ENCODE results near the gene RFX5.
A peak's percentile ranks its signal among the peaks of the same experiment; 100 is the strongest.
"Not testable (repeated sequence)": the region's sequence is repeated elsewhere in the genome, so short reads cannot be mapped to it uniquely, and the experiment has no call there.

The RFX5 gene

GRCh38 chr1:151362308-151363155, 15.5 kb upstream of the RFX5 start:
- DNase-seq (ENCODE audit: low spot score): no peak

GRCh38 chr1:151361883-151362282, 14.8 kb upstream of the RFX5 start:
- no peak for DNase-seq (ENCODE audit: low spot score)

GRCh38 chr1:151356696-151357095, 9.6 kb upstream of the RFX5 start:
- DNase-seq (ENCODE audit: low spot score): no peak

- no peak for DNase-seq (ENCODE audit: low spot score)
These were observed 5.1 kb upstream of the RFX5 start for GRCh38 chr1:151352021-151352718.

GRCh38 chr1:151350323-151350722, 3.3 kb upstream of the RFX5 start:
- DNase-seq (ENCODE audit: low spot score): not testable (repeated sequence)

DNA sequence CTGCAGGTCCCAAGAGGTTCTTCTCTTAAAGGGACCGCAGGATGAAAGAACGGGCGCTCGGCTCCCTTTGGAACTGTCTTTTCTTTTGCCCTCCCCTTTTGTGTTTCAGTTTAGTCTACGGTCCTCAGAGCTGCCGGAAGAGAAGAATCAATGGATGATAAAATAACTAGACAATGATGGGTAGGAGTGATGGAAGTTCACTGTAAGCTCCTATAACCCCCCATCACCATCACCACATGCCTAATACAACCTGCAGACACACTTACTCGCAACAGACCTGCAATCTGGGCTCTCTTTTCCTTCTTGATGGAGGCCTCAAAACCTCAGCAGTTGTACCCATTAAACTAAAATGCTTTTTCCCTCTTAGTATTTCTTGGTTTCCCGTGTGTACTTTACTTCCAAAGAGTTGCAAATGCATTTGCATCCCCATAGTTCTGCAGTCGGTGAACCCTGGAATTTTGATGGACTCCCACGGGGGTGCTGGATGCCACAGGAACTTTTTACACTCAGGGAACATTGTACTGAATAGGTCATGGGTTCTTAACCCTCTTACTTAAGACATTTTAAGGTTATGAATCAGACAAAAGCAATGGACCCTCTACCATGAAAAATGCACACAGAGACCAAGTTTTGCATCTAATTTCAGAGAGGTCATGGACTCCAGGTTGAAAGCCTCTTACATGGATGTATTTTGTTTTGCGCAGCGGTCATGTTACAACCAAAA, 633 bp upstream of the RFX5 start:
- DNase-seq (ENCODE audit: low spot score): no peak

DNA sequence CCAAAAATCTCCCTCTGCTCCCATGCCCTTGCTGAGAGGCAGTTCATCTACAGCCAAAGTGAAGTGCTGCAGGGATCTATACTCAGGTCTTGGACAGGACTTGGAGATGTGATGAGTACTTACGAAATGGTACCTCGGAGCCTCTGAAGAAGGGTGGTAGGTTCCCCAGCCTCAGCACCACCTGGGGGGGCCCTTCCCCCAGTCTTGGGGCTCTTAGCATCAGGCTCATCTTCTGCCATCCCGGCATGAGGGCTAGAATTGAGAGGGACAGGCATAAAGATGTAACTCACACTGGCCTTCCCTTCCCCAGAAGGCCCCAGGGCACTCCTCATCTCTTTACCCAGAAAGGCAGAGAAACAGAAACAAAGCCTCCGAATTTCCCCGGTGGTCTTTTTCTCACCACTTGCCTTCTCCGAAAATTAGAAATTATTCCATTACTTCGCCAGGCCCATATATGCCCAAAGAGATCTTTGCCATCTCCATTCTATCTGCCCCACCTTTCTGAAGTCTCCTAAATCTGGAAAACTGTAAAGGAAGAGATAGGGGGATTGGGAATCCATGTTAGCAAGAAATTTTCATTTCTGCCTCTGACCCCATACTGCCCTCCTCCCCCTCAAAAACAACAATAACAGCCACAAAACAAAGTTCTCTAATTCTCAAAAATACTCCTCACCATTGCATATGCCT, 827 bp downstream of the RFX5 start:
- DNase-seq (ENCODE audit: low spot score): no peak

DNA sequence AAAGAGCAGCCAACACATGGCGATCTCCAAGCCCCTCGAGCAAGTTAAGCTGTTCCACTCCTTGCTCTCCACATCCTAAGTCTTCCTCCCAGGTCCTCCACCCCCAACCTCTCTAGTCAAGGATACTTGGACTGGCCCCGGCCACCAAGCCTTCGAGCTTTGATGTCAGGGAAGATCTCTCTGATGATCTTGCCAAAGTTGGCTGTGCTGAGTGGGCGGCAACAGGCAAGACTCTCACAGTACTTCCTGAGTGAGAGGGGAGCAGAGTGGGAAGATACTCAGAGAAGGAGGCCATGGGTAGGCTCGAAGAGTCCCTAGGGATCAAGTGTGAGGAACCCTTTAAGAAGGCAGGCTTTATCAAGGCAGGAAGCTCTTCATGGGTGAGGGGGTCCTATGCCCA, 2.8 kb downstream of the RFX5 start:
- no peak for DNase-seq (ENCODE audit: low spot score)

GRCh38 chr1:151343587-151343986, 3.5 kb downstream of the RFX5 start:
- DNase-seq (ENCODE audit: low spot score): no peak

DNA sequence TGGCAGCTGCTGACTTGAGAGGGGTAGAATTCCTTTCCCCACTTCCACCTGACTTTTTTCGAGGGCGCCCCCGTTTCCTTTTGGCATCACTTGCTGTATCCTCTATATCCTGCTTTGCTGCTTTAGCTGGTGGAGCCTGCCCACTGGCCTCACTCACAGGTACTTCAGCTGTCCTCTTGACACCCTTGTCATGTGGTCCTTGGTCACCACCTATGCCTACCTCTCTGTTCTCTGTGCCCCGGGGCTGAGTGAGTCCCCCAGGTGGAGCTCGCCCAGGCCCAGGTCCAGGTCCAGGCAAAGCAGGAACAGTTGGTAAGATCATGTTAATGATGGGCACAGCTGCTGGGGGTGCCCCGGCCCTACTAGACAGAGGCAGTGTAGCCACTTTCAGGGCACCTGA, 4.5 kb downstream of the RFX5 start:
- DNase-seq (ENCODE audit: low spot score): no peak

- no peak for DNase-seq (ENCODE audit: low spot score)
These were observed 5.0 kb downstream of the RFX5 start for GRCh38 chr1:151342021-151342420.

- DNase-seq (ENCODE audit: low spot score): peak; percentile 43
These were observed 5.9 kb downstream of the RFX5 start for GRCh38 chr1:151340870-151341754.

DNA sequence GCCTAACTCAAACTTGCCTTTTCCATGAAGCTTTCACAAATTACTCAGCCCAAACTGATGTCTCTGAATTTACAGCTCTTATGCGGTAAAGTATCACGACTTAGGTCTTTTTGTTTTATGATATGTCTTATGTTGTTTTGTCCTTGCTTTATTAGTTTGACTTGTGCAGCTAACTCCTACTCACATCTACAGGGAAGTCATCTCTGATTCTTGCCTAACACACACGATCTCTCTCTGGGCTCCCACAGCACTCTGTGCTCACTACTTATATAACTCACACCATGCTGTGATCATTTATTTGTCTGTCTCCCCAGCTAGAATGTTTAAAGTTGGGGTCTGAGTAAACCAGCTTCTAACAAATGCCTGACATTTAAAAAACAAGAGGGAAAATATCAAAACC, 10.5 kb downstream of the RFX5 start:
- no peak for DNase-seq (ENCODE audit: low spot score)

GRCh38 chr1:151334822-151335221, 12.2 kb downstream of the RFX5 start:
- DNase-seq (ENCODE audit: low spot score): no peak

DNA sequence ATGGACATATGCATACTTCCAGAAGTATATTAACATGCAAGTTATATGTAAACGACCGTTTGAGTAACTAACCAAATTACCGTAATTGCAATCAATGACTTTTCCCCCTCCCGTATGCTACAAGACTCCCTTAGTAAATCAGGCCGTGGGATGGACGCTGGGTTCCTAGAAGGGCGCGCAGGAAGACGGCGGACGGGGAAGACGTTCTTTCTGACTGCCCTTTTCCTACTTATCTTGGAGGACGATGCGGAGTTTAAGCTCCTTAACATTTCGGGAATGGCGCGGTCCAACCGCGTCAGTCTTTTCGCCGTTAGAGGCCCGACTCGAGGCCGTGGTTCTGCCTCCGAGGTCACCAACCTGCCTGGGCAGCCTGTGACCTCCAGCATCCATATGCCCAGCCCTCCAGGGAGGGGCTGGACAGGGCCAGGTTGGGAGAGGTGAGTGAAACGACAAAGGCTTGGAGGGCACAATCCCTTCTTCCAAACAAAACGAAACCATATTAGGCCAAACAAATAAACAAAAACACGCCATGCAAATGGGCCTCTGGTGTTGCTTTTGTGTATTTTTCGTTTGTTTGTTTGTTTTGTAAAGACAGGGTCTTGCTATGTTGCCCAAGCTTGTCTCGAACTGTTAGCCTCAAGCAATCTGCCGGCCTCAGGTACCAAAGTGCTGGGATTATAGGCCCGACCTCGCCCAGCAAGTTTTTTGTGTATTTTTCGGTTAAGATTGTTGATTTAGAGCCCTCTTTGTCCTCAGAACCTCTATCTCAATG, 19.0 kb downstream of the RFX5 start:
- DNase-seq (ENCODE audit: low spot score): peak; percentile 27

DNA sequence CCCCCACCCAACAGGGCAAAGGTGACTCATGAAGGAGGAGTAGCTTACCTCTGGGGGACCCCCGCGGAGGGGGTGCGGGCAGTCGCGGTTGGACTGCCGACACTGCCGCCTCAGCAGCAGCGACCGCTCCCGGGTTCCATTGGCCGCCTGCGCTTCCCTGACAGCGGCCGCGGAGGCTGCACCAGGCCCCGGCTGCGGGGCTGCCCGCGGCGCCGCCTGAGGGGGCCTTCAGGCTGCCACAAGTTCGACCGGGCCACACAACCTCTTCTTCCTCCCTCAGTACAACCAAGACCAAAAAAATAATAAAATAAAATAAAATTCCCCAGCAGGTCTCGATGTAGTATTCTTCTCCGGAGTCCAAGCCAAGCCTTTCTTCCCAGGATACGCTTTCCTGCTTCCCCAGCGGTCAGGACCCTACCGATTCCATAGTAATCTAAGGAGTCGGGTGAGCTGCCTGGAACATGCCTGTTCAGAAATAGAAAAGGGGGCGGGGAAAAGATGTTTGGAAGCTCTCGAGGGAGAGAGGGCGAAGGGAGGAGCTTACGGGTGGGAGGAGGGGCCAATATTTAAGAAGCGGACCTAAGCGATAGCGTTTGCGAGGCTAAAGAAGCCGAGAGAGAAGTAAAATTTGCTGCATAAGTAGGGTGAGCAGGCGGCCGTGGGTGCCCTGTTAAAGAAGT, 19.7 kb downstream of the RFX5 start, which contains the start of gene PI4KB:
Gene PI4KB, minus strand, starts transcription at position 194 of the 680 bp plus-strand sequence. CDS start 10,935 bp downstream, outside the sequence.
- DNase-seq (ENCODE audit: low spot score): peak; percentile 87

DNA sequence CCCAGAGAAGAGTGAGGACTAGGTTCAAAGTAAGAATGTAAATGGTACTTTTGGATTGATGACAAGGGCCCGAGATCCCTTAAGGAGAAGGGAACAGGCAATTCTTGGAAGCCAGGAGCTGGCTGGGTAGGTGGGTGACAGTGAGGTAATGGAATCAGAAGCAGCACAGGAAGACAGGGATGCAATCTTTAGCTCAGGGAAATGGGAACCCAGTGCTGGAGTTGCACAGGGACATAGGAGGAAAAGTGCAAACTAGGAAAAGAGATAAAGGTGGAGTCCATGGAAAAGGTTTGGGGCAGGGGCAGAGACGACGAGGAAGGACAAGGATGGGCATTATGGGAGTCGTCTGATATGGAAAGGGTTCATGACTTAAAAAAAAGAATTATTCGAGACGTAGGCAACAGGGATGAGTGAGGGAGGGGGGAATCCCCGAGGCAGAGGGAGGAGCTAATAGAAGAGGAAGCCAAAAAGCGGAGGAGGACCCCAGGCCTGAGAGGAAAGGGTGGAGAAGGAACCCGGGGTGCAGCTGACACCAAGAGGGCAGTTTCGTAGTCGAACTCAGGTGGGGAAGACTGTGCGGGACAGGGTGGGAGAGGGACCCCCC, 20.3 kb downstream of the RFX5 start:
- peak; percentile 34 for DNase-seq (ENCODE audit: low spot score)

DNA sequence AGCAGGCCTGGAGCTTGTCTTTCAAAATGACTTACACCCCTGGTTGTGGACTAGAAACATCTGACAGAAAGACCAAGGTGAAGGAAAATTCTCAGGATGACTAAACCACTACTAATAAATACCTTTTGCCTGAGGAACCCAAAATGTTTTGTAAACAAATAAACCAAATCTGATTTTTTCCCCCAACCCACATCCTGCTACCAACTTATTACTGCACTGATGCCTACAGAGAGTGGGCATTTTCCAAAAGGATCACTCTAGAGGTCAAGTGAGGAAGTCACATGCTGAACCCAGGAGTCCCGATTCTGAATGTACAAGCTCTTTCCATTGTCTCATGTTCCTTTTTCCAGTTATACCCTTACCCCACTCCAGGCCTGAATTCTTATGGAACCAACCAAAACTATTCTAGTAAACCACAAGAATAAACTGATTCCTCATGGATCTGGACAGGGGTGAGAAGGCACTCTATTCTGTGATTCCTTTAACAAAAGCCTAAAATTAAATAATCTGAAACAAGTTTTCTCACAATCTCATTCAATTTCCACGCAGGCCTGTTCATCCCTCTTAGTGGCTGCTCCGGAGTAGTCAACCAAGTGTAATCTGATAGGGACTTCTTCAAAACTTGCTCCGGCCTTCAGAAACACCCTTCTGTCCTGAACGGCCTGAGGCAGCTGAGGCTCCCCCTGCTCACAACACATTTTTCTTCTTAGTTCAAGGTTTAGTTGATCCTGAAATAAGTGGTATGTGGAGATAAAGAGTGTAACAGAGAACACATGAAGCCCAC, 21.2 kb downstream of the RFX5 start:
- no peak for DNase-seq (ENCODE audit: low spot score)

Data from HuH-7 (cell line).